ENCODE results near the gene POU2F3.

DNA sequence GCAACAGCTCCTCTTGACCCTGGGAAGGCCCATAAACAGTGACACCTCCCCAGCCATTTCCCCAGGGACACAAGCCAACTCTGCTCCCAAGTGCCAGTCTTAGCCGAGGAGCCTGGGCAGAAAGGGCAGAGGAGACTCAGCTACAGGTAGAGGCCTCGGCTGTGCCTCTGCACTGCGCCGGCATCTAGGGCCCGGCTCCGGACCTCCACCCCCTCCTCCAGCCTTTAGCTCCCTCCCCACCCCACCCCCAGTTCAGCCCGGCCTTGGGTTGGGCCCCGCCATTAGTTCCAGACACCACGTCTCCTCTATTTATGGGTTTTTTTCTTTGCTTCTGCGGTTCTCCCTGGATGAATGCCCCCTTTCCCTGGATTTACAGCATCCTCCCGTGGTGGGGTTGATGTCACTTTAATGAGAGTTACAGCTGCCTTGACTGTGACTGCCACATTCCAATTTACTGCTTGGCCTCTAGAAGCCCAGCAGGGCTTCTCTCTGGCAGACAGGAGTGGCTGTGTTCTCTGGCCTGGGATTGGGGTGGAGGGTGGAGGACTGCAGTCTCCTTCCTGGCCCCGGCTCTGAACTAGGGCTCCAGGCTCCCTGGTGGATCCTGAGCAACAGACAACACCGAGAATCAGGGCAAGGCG, 42.6 kb upstream of the POU2F3 start:
- TF ChIP-seq ZNF184 (tag by site-specific recombination; IDR thresholded peaks at IDR 0.05) (no peak), MZF1 (tag by site-specific recombination; IDR thresholded peaks at IDR 0.05; ENCODE audit: borderline replicate concordance) (no peak), TCF7L2 (IDR thresholded peaks at IDR 0.05; ENCODE audit: borderline replicate concordance, low read depth, low read length) (no peak), YY1 (tag by site-specific recombination; IDR thresholded peaks at IDR 0.05) (no peak), ZNF335 (tag by site-specific recombination; conservative IDR thresholded peaks at IDR 0.05) (0 out of 2 replicates have a peak, but pooled peaks have one; percentile 48), ZNF133 (tag by site-specific recombination; IDR thresholded peaks at IDR 0.05) (no peak), ZNF274 (IDR thresholded peaks at IDR 0.05; ENCODE audit: low read length) (no peak), ZNF274 (tag by site-specific recombination; IDR thresholded peaks at IDR 0.05; ENCODE audit: borderline replicate concordance) (no peak), MEIS1 (CRISPR knock-in tag; IDR thresholded peaks at IDR 0.05; ENCODE audit: borderline replicate concordance) (no peak)
- TF ChIP-seq, protein P1, sequence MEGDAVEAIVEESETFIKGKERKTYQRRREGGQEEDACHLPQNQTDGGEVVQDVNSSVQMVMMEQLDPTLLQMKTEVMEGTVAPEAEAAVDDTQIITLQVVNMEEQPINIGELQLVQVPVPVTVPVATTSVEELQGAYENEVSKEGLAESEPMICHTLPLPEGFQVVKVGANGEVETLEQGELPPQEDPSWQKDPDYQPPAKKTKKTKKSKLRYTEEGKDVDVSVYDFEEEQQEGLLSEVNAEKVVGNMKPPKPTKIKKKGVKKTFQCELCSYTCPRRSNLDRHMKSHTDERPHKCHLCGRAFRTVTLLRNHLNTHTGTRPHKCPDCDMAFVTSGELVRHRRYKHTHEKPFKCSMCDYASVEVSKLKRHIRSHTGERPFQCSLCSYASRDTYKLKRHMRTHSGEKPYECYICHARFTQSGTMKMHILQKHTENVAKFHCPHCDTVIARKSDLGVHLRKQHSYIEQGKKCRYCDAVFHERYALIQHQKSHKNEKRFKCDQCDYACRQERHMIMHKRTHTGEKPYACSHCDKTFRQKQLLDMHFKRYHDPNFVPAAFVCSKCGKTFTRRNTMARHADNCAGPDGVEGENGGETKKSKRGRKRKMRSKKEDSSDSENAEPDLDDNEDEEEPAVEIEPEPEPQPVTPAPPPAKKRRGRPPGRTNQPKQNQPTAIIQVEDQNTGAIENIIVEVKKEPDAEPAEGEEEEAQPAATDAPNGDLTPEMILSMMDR (tag by site-specific recombination; IDR thresholded peaks at IDR 0.05) = no peak
